SU-DHL-6 (cell line): Measurements from ENCODE around the gene BCAN.

Experiments used
- H2AFZ ChIP-seq: fragments of 200-600 bp; sonication (generic); 2 replicates; pipeline ENCODE4 v1.6.1; 2014; ENCODE audit warnings: low read depth, mild to moderate bottlenecking, moderate library complexity, mixed read lengths, antibody characterized with exemption, low read length; ENCODE audit not compliant: severe bottlenecking
- H3F3A ChIP-seq: fragments of 200-600 bp; shearing (Covaris generic); 2 replicates; pipeline ENCODE4 v1.6.0; 2016; ENCODE audit warnings: antibody characterized with exemption, mild to moderate bottlenecking; ENCODE audit not compliant: insufficient read depth
- H3K27ac ChIP-seq: fragments of 200-600 bp; sonication (generic); 2 replicates; pipeline ENCODE4 v1.5.1; 2016; ENCODE audit warnings: low read depth, mild to moderate bottlenecking, low read length, moderate library complexity, mixed read lengths
- H3K27me3 ChIP-seq: fragments of 200-600 bp; sonication (generic), shearing (Covaris generic); 2 replicates; pipeline ENCODE4 v1.6.0; 2014; ENCODE audit warnings: mild to moderate bottlenecking, low read length
- H3K36me3 ChIP-seq: fragments of 200-600 bp; sonication (generic); 2 replicates; pipeline ENCODE4 v1.6.1; 2014; ENCODE audit warnings: mild to moderate bottlenecking, low read length, mixed read lengths
- H3K4me2 ChIP-seq: fragments of 300-600, 200-600 bp; shearing (Covaris generic), sonication (generic); 2 replicates; pipeline ENCODE4 v1.6.0; 2014; ENCODE audit warnings: low read length, low read depth, mild to moderate bottlenecking; ENCODE audit not compliant: poor library complexity, severe bottlenecking
- H3K4me3 ChIP-seq: fragments of 200-600 bp; sonication (generic); 2 replicates; pipeline ENCODE4 v1.5.1; 2014; ENCODE audit warnings: antibody characterized with exemption, low read length, mild to moderate bottlenecking, mixed read lengths; ENCODE audit not compliant: insufficient read depth, poor library complexity, severe bottlenecking
- H3K79me2 ChIP-seq: fragments of 200-600 bp; sonication (generic); 2 replicates; pipeline ENCODE4 v1.6.1; 2014; ENCODE audit warnings: mild to moderate bottlenecking, low read length, moderate library complexity; ENCODE audit not compliant: insufficient read depth
- H3K9ac ChIP-seq: fragments of 200-600 bp; sonication (generic); 2 replicates; pipeline ENCODE4 v1.7.0; 2014; ENCODE audit warnings: mild to moderate bottlenecking, low read length
- H3K9me2 ChIP-seq: fragments of 200-600 bp; sonication (generic); replicated peaks from 2 replicates; pipeline ENCODE4 v1.6.1; 2014; ENCODE audit warnings: low read length; ENCODE audit not compliant: insufficient read depth
- H3K9me3 ChIP-seq: fragments of 200-600 bp; sonication (generic); 2 replicates; pipeline ENCODE4 v1.6.1; 2014; ENCODE audit warnings: low read length, mixed read lengths; ENCODE audit not compliant: insufficient read depth
- H4K20me1 ChIP-seq: fragments of 200-600 bp; sonication (generic); 2 replicates; pipeline ENCODE4 v1.6.1; 2014; ENCODE audit warnings: low read depth, mild to moderate bottlenecking, antibody characterized with exemption, low read length, moderate library complexity, mixed read lengths
- EZH2phosphoT487 ChIP-seq: fragments of 200-600 bp; sonication (generic), shearing (Covaris generic); conservative IDR thresholded peaks from 2 replicates; pipeline ENCODE4 v1.6.1; 2018; ENCODE audit warnings: mild to moderate bottlenecking, antibody characterized with exemption, low read length, moderate library complexity, mixed read lengths
- TF ChIP-seq, protein P1 (sequence below): fragments of 200-600 bp; sonication (generic); IDR thresholded peaks from one replicate; pipeline ENCODE4 v1.5.1; 2017; ENCODE audit warnings: antibody characterized with exemption, mild to moderate bottlenecking, low read length, moderate library complexity; ENCODE audit not compliant: insufficient read depth, poor library complexity, severe bottlenecking

Gene BCAN

GRCh38 chr1:156645056-156645455 lies 3.1 kb downstream of the BCAN start:
- Histone ChIP-seq H3K36me3 (no peaks in the 10 kb centered on the region), H3K9me3 (no peaks in the 10 kb centered on the region), H3K4me2 (no peak overlapping the region), H2AFZ (no peak overlapping the region), H3K27ac (no peak overlapping the region), H3K4me3 (no peak overlapping the region), H4K20me1 (no peaks in the 10 kb centered on the region), H3K27me3 (no peaks in the 10 kb centered on the region), H3F3A (no peaks in the 10 kb centered on the region), H3K9ac (no peak overlapping the region), H3K9me2 (no peaks in the 10 kb centered on the region), H3K79me2 (no peaks in the 10 kb centered on the region)
- TF ChIP-seq EZH2phosphoT487, result no peak
- TF ChIP-seq, protein P1, sequence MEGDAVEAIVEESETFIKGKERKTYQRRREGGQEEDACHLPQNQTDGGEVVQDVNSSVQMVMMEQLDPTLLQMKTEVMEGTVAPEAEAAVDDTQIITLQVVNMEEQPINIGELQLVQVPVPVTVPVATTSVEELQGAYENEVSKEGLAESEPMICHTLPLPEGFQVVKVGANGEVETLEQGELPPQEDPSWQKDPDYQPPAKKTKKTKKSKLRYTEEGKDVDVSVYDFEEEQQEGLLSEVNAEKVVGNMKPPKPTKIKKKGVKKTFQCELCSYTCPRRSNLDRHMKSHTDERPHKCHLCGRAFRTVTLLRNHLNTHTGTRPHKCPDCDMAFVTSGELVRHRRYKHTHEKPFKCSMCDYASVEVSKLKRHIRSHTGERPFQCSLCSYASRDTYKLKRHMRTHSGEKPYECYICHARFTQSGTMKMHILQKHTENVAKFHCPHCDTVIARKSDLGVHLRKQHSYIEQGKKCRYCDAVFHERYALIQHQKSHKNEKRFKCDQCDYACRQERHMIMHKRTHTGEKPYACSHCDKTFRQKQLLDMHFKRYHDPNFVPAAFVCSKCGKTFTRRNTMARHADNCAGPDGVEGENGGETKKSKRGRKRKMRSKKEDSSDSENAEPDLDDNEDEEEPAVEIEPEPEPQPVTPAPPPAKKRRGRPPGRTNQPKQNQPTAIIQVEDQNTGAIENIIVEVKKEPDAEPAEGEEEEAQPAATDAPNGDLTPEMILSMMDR, result no peak

DNA sequence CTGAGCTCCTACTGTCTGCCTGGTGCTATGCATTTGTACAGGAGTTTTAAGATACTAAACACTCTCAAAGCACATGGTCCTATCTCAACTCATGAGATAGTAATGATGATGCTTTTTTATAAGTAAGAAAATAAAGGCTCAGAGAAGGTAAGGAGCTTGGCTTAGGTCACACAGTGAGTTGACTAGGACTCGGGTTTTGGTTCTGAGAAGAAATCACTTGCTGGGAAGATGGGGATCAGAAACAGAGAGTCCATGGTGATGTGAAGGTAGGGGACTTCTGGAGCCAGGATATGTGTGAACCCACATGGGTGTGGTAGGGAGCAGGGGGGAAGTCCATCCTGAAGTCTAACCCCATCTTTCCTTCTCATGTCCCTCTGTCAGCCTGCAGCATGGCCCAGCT lies 3.7 kb downstream of the BCAN start:
- no peaks in the 10 kb centered on the region for H3K27me3 ChIP-seq
- H3K4me3 ChIP-seq, result no peak overlapping the region
- no peaks in the 10 kb centered on the region for H3K9me2 ChIP-seq
- H3K27ac ChIP-seq, result no peak overlapping the region
- H2AFZ ChIP-seq, result no peak overlapping the region
- H3K9me3 ChIP-seq, result no peaks in the 10 kb centered on the region
- no peak overlapping the region for H3K9ac ChIP-seq
- no peaks in the 10 kb centered on the region for H3K36me3 ChIP-seq
- no peaks in the 10 kb centered on the region for H4K20me1 ChIP-seq
- no peaks in the 10 kb centered on the region for H3K79me2 ChIP-seq
- TF ChIP-seq, protein P1, result no peak
- H3F3A ChIP-seq, result no peaks in the 10 kb centered on the region
- no peak overlapping the region for H3K4me2 ChIP-seq

DNA sequence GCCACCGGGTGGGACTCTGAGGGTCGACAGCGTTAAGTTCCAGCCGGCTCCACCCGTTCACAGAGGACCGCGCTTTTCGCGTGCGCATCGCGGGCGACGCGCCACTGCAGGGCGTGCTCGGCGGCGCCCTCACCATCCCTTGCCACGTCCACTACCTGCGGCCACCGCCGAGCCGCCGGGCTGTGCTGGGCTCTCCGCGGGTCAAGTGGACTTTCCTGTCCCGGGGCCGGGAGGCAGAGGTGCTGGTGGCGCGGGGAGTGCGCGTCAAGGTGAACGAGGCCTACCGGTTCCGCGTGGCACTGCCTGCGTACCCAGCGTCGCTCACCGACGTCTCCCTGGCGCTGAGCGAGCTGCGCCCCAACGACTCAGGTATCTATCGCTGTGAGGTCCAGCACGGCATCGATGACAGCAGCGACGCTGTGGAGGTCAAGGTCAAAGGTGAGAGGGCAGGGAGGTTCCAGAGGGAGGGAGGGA lies 4.9 kb downstream of the BCAN start:
- TF ChIP-seq, protein P1, result no peak
- TF ChIP-seq EZH2phosphoT487, result no peak
- H3K36me3 ChIP-seq, result no peaks in the 10 kb centered on the region
- H3F3A ChIP-seq, result no peaks in the 10 kb centered on the region
- H3K4me3 ChIP-seq, result no peak overlapping the region
- H3K9me3 ChIP-seq, result no peaks in the 10 kb centered on the region
- H2AFZ ChIP-seq, result no peak overlapping the region
- no peaks in the 10 kb centered on the region for H3K79me2 ChIP-seq
- H3K4me2 ChIP-seq, result no peak overlapping the region
- H4K20me1 ChIP-seq, result no peaks in the 10 kb centered on the region
- H3K9ac ChIP-seq, result no peak overlapping the region
- H3K27ac ChIP-seq, result no peak overlapping the region
- no peaks in the 10 kb centered on the region for H3K9me2 ChIP-seq
- no peaks in the 10 kb centered on the region for H3K27me3 ChIP-seq
